DND-41 (cell line): ENCODE results near the gene FOXP1.

Experiments
- EZH2 ChIP-seq: IDR thresholded peaks from 3 replicates; pipeline ENCODE4 v1.6.1; 2012; ENCODE audit warnings: borderline replicate concordance, low read depth, mild to moderate bottlenecking, moderate library complexity, low read length, inconsistent platforms; ENCODE audit not compliant: severe bottlenecking
- TF ChIP-seq, protein P1 (sequence below): IDR thresholded peaks from 2 replicates; pipeline ENCODE4 v1.5.1; 2012; ENCODE audit warnings: borderline replicate concordance, low read length, moderate library complexity, mild to moderate bottlenecking; ENCODE audit not compliant: poor library complexity, severe bottlenecking; ENCODE audit errors: extremely low read depth

GRCh38 chr3:71225951-71226564, 357.5 kb downstream of the FOXP1 start:
- TF ChIP-seq, protein P1, sequence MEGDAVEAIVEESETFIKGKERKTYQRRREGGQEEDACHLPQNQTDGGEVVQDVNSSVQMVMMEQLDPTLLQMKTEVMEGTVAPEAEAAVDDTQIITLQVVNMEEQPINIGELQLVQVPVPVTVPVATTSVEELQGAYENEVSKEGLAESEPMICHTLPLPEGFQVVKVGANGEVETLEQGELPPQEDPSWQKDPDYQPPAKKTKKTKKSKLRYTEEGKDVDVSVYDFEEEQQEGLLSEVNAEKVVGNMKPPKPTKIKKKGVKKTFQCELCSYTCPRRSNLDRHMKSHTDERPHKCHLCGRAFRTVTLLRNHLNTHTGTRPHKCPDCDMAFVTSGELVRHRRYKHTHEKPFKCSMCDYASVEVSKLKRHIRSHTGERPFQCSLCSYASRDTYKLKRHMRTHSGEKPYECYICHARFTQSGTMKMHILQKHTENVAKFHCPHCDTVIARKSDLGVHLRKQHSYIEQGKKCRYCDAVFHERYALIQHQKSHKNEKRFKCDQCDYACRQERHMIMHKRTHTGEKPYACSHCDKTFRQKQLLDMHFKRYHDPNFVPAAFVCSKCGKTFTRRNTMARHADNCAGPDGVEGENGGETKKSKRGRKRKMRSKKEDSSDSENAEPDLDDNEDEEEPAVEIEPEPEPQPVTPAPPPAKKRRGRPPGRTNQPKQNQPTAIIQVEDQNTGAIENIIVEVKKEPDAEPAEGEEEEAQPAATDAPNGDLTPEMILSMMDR, result no peak
- no peak for TF ChIP-seq EZH2
